HG02588 (cell line): Measurements from ENCODE around the gene ADAMTSL1.

Experiments used
- ATAC-seq: cut with Tn5 transposase; IDR thresholded peaks from one replicate; pipeline ENCODE4 v1.9.1; 2021; ENCODE audit warnings: mild to moderate bottlenecking, moderate library complexity; ENCODE audit not compliant: unreplicated experiment

ADAMTSL1 gene

GRCh38 chr9:18466101-18466500 is 7.9 kb upstream of the ADAMTSL1 start:
- ATAC-seq, result no peak

- no peak for ATAC-seq
These were observed 6.3 kb upstream of the ADAMTSL1 start for GRCh38 chr9:18467696-18468095.

- ATAC-seq, result no peak
These were observed 1.5 kb upstream of the ADAMTSL1 start for GRCh38 chr9:18472435-18472834.

- ATAC-seq, result no peak
These were observed 1.1 kb upstream of the ADAMTSL1 start for GRCh38 chr9:18472841-18473251.

DNA sequence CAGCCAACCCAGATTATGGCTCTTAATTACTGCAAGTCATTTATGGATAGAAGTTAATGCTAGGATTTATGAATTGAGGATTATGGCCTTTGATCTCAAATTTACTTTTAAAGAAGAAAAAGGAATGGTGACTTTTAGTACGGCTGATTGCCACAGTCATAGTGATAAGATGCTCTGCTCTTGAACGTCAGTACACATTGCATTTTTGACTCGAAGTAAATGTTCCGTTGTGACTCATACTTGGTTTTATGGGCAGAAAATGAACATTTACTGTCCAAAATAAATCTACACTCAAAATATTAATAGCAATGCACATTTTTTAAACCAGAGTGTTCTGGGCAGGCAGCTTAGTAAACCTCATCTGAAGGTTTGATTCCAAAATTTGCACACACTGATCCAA is 830 bp downstream of the ADAMTSL1 start:
- no peak for ATAC-seq

GRCh38 chr9:18477121-18477660 is 3.2 kb downstream of the ADAMTSL1 start:
- ATAC-seq, result no peak

- no peak for ATAC-seq
These were observed 3.8 kb downstream of the ADAMTSL1 start for GRCh38 chr9:18477719-18478118.

DNA sequence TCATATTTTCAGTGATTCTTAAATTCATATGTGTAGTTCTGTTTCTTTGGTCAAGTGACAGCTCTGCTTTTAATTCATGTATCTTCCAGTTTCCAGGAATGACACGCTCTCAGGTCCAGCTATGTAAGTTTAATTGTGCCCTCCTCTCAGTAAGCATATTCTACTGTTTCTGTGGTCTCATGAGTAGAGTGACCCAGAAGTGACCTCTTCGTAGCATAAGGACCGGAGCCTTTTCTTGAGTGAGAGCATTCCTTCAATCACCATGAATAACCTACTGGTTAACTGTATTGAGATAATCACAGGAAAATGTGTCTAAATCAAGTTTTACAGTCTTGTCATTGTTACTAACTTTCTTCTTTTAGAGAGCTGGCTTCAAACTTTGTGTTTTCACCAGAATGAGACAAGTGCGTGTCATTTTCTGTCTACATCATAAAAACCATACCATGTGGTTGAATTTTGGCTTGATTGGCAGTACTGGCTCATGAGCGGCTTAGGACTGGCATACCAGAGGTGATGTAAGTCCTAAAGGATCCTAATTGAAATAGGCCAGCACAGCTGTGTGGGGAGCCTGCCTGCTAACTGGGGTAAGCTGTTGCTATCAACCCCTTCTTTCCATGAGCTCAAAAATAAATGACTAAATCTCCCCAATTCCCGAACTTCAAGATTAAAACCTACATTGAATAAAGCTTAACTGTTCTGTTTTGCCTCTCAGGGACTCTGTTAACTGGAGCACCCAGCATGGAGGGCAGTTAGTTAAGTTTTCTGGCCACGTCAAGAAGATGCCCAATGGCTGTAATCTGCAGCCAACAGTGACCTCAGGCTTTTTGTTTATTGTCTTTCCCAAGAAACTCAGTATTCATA is 4.8 kb downstream of the ADAMTSL1 start:
- no peak for ATAC-seq

- ATAC-seq, result no peak
These were observed 5.5 kb downstream of the ADAMTSL1 start for GRCh38 chr9:18479405-18479804.

DNA sequence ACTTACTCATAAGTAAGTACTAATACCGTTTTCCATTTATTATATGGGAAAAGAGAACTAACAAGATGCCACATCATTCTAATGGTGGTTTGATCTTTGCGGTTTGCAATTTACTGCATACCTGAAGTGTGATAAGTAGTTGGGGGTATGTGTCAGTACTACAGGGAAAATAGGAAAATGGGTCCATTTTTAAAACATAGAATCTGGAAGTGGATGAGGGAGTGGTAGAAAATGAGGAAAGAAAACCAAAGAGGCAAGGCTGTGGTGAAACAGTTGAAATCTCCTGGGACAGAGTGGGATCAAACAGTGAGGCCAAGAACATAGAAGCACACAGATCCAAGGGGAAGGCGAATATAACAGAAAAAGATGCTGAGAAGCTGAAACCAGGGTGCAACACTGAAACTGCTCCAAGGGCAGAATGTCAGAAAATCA is 6.7 kb downstream of the ADAMTSL1 start:
- no peak for ATAC-seq

- no peak for ATAC-seq
These were observed 8.4 kb downstream of the ADAMTSL1 start for GRCh38 chr9:18482371-18482770.

DNA sequence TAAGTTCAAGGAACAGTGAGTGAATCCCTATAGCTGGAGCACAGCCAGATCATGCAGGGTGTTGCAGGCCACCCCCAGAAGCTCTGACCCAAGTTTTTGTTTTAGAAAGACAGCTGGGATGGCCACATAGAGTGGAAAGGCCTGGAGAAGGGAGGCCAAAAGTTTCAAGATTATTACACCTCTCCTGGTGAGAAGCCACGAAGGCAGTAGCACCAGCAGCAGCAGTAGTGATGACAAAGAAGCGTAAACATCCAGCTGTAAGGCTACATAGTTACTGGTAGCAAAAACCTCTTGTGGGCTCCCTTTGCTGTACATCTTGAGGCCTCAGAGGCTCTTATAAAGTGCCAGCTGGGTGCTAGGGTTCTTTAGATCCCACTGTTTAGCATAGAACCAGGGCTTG is 11.8 kb downstream of the ADAMTSL1 start:
- no peak for ATAC-seq

DNA sequence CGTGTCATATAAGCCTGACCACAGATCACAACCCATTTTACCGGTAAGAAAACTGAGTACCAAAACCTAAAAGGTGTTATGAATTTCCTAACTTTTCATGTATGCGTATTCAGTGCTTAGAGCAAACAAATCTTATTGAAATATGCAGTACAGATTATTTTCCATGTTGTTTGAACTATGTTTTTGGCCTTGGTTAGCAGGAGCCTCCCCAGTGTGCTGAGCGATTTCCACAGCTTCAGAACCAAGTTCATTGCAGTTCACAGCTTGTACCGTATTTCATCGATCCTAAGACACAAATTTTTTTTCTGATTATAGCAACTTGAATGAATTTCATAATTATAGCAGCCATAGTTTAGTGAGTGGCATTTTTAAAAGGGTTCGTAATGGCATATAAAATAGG is 13.7 kb downstream of the ADAMTSL1 start:
- no peak for ATAC-seq

GRCh38 chr9:18488886-18489285 is 14.9 kb downstream of the ADAMTSL1 start:
- ATAC-seq, result no peak

DNA sequence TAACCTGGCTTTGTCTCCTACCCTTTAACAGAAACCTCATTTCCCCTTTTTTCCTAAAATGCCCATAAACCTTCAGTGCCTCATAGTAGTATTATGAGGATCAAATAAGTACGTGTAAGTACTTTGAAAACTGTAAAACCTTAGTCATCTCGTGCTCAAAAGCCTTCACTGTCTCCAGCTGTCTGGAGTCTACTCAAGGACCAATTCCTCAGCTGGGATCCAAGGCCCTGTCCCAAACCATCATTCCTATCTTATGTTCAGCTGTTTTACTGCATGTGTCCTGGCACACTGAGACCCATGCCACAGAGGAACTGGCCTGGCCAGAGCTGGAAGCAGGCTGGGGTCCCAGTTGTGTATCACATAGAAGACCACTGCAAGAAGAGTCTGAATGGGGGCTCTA is 15.9 kb downstream of the ADAMTSL1 start:
- no peak for ATAC-seq

DNA sequence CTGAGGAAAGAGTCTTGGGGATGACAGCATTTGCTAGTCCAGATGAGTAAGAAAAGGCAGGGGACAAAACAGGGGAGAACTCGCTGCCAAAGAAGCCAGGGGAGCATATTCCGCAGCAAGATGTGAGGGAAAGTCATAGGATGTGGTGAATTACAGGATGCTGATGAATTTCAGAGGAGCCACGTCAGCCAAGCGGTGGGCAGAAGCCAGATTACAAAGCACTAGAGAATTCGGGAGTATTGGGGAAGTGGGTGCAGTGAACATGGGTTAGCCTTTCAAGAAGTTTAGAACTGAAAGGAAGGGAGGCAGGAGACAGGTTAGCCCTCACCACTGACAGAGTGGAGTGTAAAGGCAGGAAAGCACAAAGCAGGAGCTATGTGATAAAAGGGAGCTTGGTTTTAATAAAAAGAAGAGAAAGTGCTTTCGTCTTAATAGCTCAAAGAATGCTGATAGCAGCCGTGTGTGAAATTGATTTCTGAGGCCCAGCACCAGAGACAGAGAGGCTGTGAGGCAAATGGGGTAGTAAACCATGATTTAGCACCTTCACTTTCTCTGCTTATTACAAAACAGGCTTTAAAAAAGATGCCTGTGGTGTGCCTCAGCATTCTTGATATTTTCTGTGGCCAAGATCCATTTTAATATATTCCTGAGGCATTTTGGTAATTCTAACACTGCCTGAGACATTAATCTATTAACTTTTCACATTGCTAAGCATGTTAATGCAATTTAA is 16.9 kb downstream of the ADAMTSL1 start:
- no peak for ATAC-seq

DNA sequence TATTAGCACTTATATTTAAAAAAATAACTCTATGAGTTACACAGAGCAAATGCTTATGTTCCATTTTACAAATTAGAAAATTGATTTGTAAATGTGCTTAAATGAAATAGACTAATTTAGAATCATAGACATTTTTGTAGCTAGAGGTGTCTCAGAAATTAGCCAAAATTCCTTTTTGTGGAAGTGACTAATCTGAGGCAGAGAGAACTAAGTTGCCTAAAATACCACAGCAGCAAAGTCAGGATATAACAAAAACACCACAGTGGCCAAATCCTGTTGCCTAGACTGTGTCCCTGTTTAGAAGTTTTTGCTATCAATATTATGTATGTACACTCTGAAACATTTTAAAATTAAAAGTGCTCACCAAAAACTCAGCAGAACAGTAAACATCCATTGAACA is 18.7 kb downstream of the ADAMTSL1 start:
- no peak for ATAC-seq

- ATAC-seq, result no peak
These were observed 19.6 kb downstream of the ADAMTSL1 start for GRCh38 chr9:18493451-18493993.

DNA sequence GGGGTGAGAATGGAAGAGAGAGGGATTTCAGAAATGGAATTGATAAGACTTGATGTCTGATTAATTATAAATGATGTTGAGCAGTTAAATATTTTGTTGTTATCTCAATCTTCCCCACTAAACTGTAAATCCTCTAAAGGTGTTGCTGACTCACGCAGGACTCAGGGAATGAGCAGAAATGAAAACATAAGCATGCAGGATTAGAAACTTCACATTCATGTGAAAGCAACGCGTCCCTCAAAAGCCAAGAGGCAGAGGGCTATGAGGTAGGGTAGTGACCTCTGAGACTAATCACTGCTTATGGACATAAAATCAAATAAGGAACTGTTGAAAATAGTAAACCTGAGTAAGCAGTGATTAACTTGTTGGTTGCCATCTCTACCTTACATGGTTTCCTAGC is 21.1 kb downstream of the ADAMTSL1 start:
- no peak for ATAC-seq

- ATAC-seq, result no peak
These were observed 22.5 kb downstream of the ADAMTSL1 start for GRCh38 chr9:18496256-18497000.

GRCh38 chr9:18499062-18499461 is 25.1 kb downstream of the ADAMTSL1 start:
- no peak for ATAC-seq
